Effector memory CD4-positive, alpha-beta T cell (primary cell): ENCODE measurements around the gene PRKCD.
"Not testable (repeated sequence)": the region's sequence is repeated elsewhere in the genome, so short reads cannot be mapped to it uniquely, and the experiment has no call there.

Experiments
- DNase-seq, 3 donors: peaks; one replicate each; pipeline ENCODE4 v3.0.0-alpha.2; 2020
- H3K27ac ChIP-seq: 2 replicates; pipeline ENCODE4 v1.7.0; 2013; ENCODE audit warnings: mild to moderate bottlenecking, low read length, moderate library complexity; ENCODE audit not compliant: insufficient read depth, poor library complexity, severe bottlenecking
- H3K27me3 ChIP-seq: replicated peaks from 2 replicates; pipeline ENCODE4 v1.7.0; 2013; ENCODE audit warnings: mild to moderate bottlenecking, low read length; ENCODE audit not compliant: insufficient read depth, control insufficient read depth, poor library complexity, severe bottlenecking
- H3K36me3 ChIP-seq: 2 replicates; pipeline ENCODE4 v1.7.0; 2013; ENCODE audit warnings: mild to moderate bottlenecking, low read length, moderate library complexity; ENCODE audit not compliant: control insufficient read depth, insufficient read depth
- H3K4me1 ChIP-seq: 2 replicates; pipeline ENCODE4 v1.7.0; 2013; ENCODE audit warnings: low read length, mild to moderate bottlenecking; ENCODE audit not compliant: control insufficient read depth, insufficient read depth, poor library complexity, severe bottlenecking
- H3K4me3 ChIP-seq: 2 replicates; pipeline ENCODE4 v1.7.0; 2013; ENCODE audit warnings: low read length, low read depth, mild to moderate bottlenecking; ENCODE audit not compliant: insufficient read depth, poor library complexity, severe bottlenecking
- H3K9me3 ChIP-seq: 2 replicates; pipeline ENCODE4 v1.7.0; 2013; ENCODE audit warnings: mild to moderate bottlenecking, low read length, moderate library complexity; ENCODE audit not compliant: control insufficient read depth

The PRKCD gene

DNA sequence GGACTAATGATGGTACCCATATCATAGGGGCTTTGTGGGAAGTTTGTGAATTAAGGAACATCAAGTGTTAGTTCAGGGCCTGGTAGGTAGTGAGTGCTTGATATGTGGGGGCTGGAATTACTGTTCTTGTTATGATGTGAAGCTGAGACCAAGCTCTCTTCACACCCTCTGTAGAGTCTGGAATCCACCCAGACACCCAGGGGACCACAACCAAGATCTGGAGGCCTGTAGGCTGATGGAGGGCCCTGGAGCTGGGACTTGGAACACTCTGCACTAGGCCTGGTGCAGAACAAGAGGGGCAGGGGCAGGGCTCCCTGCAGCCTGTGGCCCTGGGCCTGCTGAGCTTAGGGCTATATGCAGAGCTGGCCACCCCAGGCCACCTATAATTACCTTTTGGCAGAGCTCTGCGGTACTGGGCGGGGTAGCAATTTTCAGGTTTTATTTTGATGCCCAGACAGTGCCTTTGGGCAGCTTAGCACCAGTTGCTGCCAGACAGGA lies 13.1 kb upstream of the PRKCD start:
- Histone ChIP-seq H3K4me3 (no peak overlapping the region), H3K36me3 (no peaks in the 10 kb centered on the region), H3K27me3 (no peaks in the 10 kb centered on the region), H3K9me3 (no peaks in the 10 kb centered on the region), H3K4me1 (no peaks in the 10 kb centered on the region), H3K27ac (no peak overlapping the region)
- DNase-seq: no peak

DNA sequence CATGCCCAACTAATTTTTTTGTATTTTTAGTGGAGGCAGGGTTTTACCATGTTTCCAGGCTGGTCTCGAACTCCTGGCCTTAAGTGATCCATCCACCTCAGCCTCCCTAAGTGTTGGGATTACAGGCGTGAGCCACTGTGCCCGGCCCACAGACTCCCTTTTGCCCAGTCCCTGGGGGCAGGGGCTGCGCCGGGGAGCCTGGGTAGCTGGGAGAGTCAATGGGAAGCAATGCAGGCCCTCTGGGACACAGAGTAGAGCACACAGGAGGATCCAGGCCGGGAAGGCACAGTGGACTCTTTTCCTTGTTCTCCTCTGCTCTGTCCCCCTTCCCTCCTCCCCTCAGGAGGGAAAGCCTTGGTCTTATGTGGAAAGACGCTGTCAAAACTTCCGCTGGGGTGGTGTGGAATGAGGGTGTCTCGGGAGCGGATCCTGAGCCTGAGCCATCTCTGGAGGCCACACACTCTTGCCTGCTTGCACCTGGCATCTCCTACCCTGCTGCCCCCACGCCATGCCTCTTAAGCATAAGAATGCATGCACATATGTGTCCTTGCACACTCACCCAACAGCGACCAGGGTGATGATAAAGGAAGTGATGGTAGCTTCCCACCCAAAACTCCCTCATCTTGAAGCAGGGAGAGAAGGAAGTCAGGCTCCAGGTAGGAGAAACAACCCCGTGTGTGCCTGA lies 11.9 kb upstream of the PRKCD start:
- no peak overlapping the region for H3K27ac ChIP-seq
- H3K4me3 ChIP-seq: no peak overlapping the region
- H3K27me3 ChIP-seq: no peaks in the 10 kb centered on the region
- no peaks in the 10 kb centered on the region for H3K4me1 ChIP-seq
- DNase-seq: no peak
- H3K9me3 ChIP-seq: no peaks in the 10 kb centered on the region
- H3K36me3 ChIP-seq: no peaks in the 10 kb centered on the region

GRCh38 chr3:53149699-53150098 lies 11.3 kb upstream of the PRKCD start:
- peaks cover 2% of the 10 kb centered on the region for H3K27me3 ChIP-seq
- no peaks in the 10 kb centered on the region for H3K9me3 ChIP-seq
- no peak overlapping the region for H3K4me3 ChIP-seq
- no peak overlapping the region for H3K27ac ChIP-seq
- H3K36me3 ChIP-seq: no peaks in the 10 kb centered on the region
- DNase-seq: no peak
- no peaks in the 10 kb centered on the region for H3K4me1 ChIP-seq

GRCh38 chr3:53150247-53151085 lies 10.5 kb upstream of the PRKCD start:
- H3K4me1 ChIP-seq: no peaks in the 10 kb centered on the region
- no peaks in the 10 kb centered on the region for H3K36me3 ChIP-seq
- H3K27me3 ChIP-seq: peaks cover 7% of the 10 kb centered on the region
- H3K27ac ChIP-seq: no peak overlapping the region
- no peak overlapping the region for H3K4me3 ChIP-seq
- H3K9me3 ChIP-seq: no peaks in the 10 kb centered on the region
- no peak for DNase-seq

DNA sequence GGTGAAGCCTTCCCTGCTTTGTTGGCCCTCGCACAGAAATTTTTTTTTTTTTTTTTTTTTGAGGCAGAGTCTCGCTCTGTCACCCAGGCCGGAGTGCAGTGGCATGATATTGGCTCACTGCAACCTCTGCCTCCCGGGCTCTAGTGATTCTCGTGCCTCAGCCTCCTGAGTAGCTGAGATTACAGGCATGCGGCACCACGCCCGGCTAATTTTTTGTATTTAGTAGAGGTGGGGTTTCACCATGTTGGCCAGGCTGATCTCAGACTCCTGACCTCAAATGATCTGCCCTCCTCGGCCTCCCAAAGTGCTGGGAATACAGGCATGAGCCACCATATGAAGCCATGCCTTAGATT lies 9.9 kb upstream of the PRKCD start:
- not testable (repeated sequence) for H3K27ac ChIP-seq, H3K4me3 ChIP-seq

GRCh38 chr3:53151465-53151864 lies 9.5 kb upstream of the PRKCD start:
- Histone ChIP-seq H3K4me1 (no peaks in the 10 kb centered on the region), H3K36me3 (no peaks in the 10 kb centered on the region), H3K27ac (no peak overlapping the region), H3K9me3 (no peaks in the 10 kb centered on the region), H3K4me3 (no peak overlapping the region), H3K27me3 (peaks cover 14% of the 10 kb centered on the region)
- no peak for DNase-seq

More for the DNA sequence above, 9.9 kb upstream of the PRKCD start:
- not testable (repeated sequence) for H3K4me1 ChIP-seq, H3K9me3 ChIP-seq, DNase-seq, H3K36me3 ChIP-seq
- peaks cover 11% of the 10 kb centered on the region for H3K27me3 ChIP-seq

GRCh38 chr3:53151870-53152660 lies 8.9 kb upstream of the PRKCD start:
- H3K4me1 ChIP-seq: no peaks in the 10 kb centered on the region
- peaks cover 14% of the 10 kb centered on the region for H3K27me3 ChIP-seq
- DNase-seq: no peak

GRCh38 chr3:53153264-53153823 lies 7.7 kb upstream of the PRKCD start:
- Histone ChIP-seq H3K27ac (no peak overlapping the region), H3K4me3 (no peak overlapping the region), H3K4me1 (no peaks in the 10 kb centered on the region), H3K36me3 (no peaks in the 10 kb centered on the region), H3K9me3 (no peaks in the 10 kb centered on the region), H3K27me3 (peaks cover 14% of the 10 kb centered on the region)
- DNase-seq: no peak

More at GRCh38 chr3:53151870-53152660, 8.9 kb upstream of the PRKCD start:
- Histone ChIP-seq H3K36me3 (no peaks in the 10 kb centered on the region), H3K4me3 (no peak overlapping the region), H3K9me3 (no peaks in the 10 kb centered on the region), H3K27ac (no peak overlapping the region)

- H3K27me3 ChIP-seq: peaks cover 14% of the 10 kb centered on the region
- no peak for DNase-seq
- no peak overlapping the region for H3K4me3 ChIP-seq
- no peaks in the 10 kb centered on the region for H3K36me3 ChIP-seq
- H3K27ac ChIP-seq: no peak overlapping the region
- H3K9me3 ChIP-seq: no peaks in the 10 kb centered on the region
- H3K4me1 ChIP-seq: no peaks in the 10 kb centered on the region
Measured at GRCh38 chr3:53153980-53154379, 7.0 kb upstream of the PRKCD start.
